Liver (tissue), 9 donors: ENCODE measurements around the gene TPCN1. TPM values are rescaled to one million over a fixed set of nuclear protein-coding genes. Genes with fewer than 3 reads are reported as not detected.

Experiments used
- DNase-seq: peaks from one replicate; pipeline ENCODE4 v3.0.0-alpha.2; 2017; ENCODE audit warnings: low spot score
- H3K27ac ChIP-seq, 2 donors: one replicate each; pipeline ENCODE4 v1.7.0; 2013; ENCODE audit warnings: inconsistent platforms in 2 of 2, low read length in 2 of 2, control low read depth in 1 of 2, low read depth in 1 of 2, mild to moderate bottlenecking in 1 of 2
- H3K27me3 ChIP-seq, 4 donors: one replicate each; pipeline versions ENCODE4 v1.6.1 to v1.7.0; 2013; ENCODE audit warnings: low read length in 3 of 4, inconsistent platforms in 1 of 4, mild to moderate bottlenecking in 1 of 4, moderate library complexity in 1 of 4; ENCODE audit not compliant: control insufficient read depth in 4 of 4, insufficient read depth in 4 of 4
- H3K36me3 ChIP-seq, 4 donors: one replicate each; pipeline versions ENCODE4 v1.6.1 to v1.7.0; 2013; ENCODE audit warnings: low read length in 3 of 4, mild to moderate bottlenecking in 3 of 4, low read depth in 1 of 4, moderate library complexity in 1 of 4; ENCODE audit not compliant: control insufficient read depth in 4 of 4, insufficient read depth in 3 of 4
- H3K4me1 ChIP-seq, 4 donors: one replicate each; pipeline versions ENCODE4 v1.6.1 to v1.7.0; 2013; ENCODE audit warnings: low read length in 3 of 4, mild to moderate bottlenecking in 3 of 4, moderate library complexity in 1 of 4; ENCODE audit not compliant: control insufficient read depth in 4 of 4, insufficient read depth in 4 of 4
- H3K4me3 ChIP-seq, 3 donors: one replicate each; pipeline versions ENCODE4 v1.6.1 to v1.7.0; 2013; ENCODE audit warnings: low read length in 3 of 3, control low read depth in 1 of 3, low read depth in 1 of 3, mild to moderate bottlenecking in 1 of 3
- H3K9ac ChIP-seq, 2 donors: one replicate each; pipeline ENCODE4 v1.7.0; 2013; ENCODE audit warnings: low read length in 2 of 2, mild to moderate bottlenecking in 2 of 2, moderate library complexity in 2 of 2, control low read depth in 1 of 2, low read depth in 1 of 2
- H3K9me3 ChIP-seq, 4 donors: one replicate each; pipeline versions ENCODE4 v1.6.1 to v1.7.0; 2013; ENCODE audit warnings: low read length in 3 of 4; ENCODE audit not compliant: control insufficient read depth in 4 of 4
- FOXA1 ChIP-seq: IDR thresholded peaks from 2 replicates; pipeline ENCODE4 v1.6.1; 2016; ENCODE audit warnings: antibody characterized with exemption
- FOXA2 ChIP-seq: IDR thresholded peaks from 2 replicates; pipeline ENCODE4 v1.6.1; 2016; ENCODE audit warnings: antibody characterized with exemption
- GABPA ChIP-seq, 2 donors: IDR thresholded peaks in 1 of 2; conservative IDR thresholded peaks in 1 of 2; 2 replicates each; pipeline ENCODE4 v1.6.1; 2016; ENCODE audit warnings: antibody characterized with exemption in 2 of 2, mild to moderate bottlenecking in 1 of 2, moderate library complexity in 1 of 2
- HNF4A ChIP-seq, 2 donors: conservative IDR thresholded peaks; 2 replicates each; pipeline ENCODE4 v1.6.1; 2016; ENCODE audit warnings: antibody characterized with exemption in 2 of 2, mild to moderate bottlenecking in 2 of 2
- HNF4G ChIP-seq: IDR thresholded peaks from 2 replicates; pipeline ENCODE4 v1.6.1; 2016; ENCODE audit warnings: antibody characterized with exemption
- JUND ChIP-seq, 2 donors: IDR thresholded peaks; 2 replicates each; pipeline ENCODE4 v1.6.1; 2016; ENCODE audit warnings: antibody characterized with exemption in 2 of 2
- RAD21 ChIP-seq, 2 donors: IDR thresholded peaks; 2 replicates each; pipeline ENCODE4 v1.6.1; 2016; ENCODE audit warnings: antibody characterized with exemption in 2 of 2, mild to moderate bottlenecking in 2 of 2
- SP1 ChIP-seq: IDR thresholded peaks from 2 replicates; pipeline ENCODE4 v1.6.1; 2018; ENCODE audit warnings: antibody characterized with exemption, mild to moderate bottlenecking
- TAF1 ChIP-seq: conservative IDR thresholded peaks from 2 replicates; pipeline ENCODE4 v1.6.1; 2016; ENCODE audit warnings: antibody characterized with exemption, mild to moderate bottlenecking
- YY1 ChIP-seq: IDR thresholded peaks from 2 replicates; pipeline ENCODE4 v1.6.1; 2016; ENCODE audit warnings: antibody characterized with exemption, mild to moderate bottlenecking
- WGBS: extraction: QIAGEN DNeasy Blood & Tissue Kit; methylation state at CpG from one replicate; pipeline ENCODE4 v1.1.7; 2013; 5-methylcytosine and 5-hydroxymethylcytosine counted together
- polyA plus RNA-seq, 2 donors: library from polyadenylated mRNA; stranded (reverse) in 1 of 2; unstranded in 1 of 2; fragments of 200-250 nt in 1 of 2; fragments of >200 nt in 1 of 2; fragmentation: Nextera tagmentation in 1 of 2; extraction: Ambion mirVana in 1 of 2; gene quantifications; one replicate each; pipeline versions ENCODE4 v1.2.1 to v1.2.3, GENCODE V29; 2013 to 2015
- total RNA-seq, 2 donors: library from RNA; depleted of rRNA; stranded (reverse); fragments of >200 nt; gene quantifications; one replicate each; pipeline ENCODE4 v1.2.3, GENCODE V29; 2014
- TF ChIP-seq, protein P1 (sequence below): IDR thresholded peaks from 2 replicates; pipeline ENCODE4 v1.6.1; 2016; ENCODE audit warnings: antibody characterized with exemption, mild to moderate bottlenecking
- TF ChIP-seq, protein P2 (sequence below): IDR thresholded peaks from 2 replicates; pipeline ENCODE4 v1.6.1; 2016; ENCODE audit warnings: antibody characterized with exemption
- TF ChIP-seq, protein P3 (sequence below): IDR thresholded peaks from 2 replicates; pipeline ENCODE4 v1.6.1; 2016; ENCODE audit warnings: antibody characterized with exemption
- TF ChIP-seq, protein P4 (sequence below): fragments of 150-350 bp; IDR thresholded peaks from 2 replicates; pipeline ENCODE4 v1.5.1; 2017; ENCODE audit warnings: improper control_type of control experiment, low read depth, low read length; ENCODE audit not compliant: missing input control
- donor health status: healthy.
- donor health status: healthy.
- donor health status: healthy.
- donor health status: healthy.
- donor health status: healthy.

The TPCN1 gene
- total and polyA plus RNA-seq, 4 donors: 8.6 to 19.2 (median 13.7) TPM

DNA sequence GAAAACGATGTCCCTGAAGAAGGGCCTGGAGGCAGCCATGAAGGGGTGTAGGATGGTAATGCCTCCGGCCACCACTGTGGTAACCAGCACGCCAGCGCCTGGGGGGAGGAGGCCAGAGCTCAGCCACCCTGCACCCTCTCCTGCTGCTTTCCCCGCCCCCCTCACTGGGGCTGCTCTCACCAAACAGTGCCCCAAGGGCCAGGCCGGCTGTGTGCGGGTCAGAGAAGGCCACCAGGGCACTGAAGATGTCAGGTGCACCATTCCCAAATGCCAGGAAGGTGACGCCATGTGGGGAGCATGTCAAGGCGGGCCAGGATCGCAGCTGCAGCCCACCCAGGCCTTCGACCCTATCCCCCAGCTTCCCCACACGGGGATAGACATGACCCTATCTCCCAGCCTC is 99.1 kb downstream of the TPCN1 start:
- Histone ChIP-seq H3K27me3 (no peaks in the 10 kb centered on the region), H3K9me3 (no peaks in the 10 kb centered on the region), H3K4me3 (no peak overlapping the region), H3K27ac (no peak overlapping the region), H3K4me1 (no peaks in the 10 kb centered on the region), H3K9ac (no peak overlapping the region), H3K36me3 (peaks cover 7 to 38% (median 25%) of the 10 kb centered on the region in 4 donors)
- WGBS: 96% methylated on average over 12 of the region's 12 CpGs
- DNase-seq: no peak
- no peak for TF ChIP-seq TAF1
- no peak for TF ChIP-seq GABPA (IDR thresholded peaks at IDR 0.05 in 1 of 2, conservative IDR thresholded peaks at IDR 0.05 in 1 of 2)
- no peak for TF ChIP-seq FOXA1
- TF ChIP-seq, protein P1, sequence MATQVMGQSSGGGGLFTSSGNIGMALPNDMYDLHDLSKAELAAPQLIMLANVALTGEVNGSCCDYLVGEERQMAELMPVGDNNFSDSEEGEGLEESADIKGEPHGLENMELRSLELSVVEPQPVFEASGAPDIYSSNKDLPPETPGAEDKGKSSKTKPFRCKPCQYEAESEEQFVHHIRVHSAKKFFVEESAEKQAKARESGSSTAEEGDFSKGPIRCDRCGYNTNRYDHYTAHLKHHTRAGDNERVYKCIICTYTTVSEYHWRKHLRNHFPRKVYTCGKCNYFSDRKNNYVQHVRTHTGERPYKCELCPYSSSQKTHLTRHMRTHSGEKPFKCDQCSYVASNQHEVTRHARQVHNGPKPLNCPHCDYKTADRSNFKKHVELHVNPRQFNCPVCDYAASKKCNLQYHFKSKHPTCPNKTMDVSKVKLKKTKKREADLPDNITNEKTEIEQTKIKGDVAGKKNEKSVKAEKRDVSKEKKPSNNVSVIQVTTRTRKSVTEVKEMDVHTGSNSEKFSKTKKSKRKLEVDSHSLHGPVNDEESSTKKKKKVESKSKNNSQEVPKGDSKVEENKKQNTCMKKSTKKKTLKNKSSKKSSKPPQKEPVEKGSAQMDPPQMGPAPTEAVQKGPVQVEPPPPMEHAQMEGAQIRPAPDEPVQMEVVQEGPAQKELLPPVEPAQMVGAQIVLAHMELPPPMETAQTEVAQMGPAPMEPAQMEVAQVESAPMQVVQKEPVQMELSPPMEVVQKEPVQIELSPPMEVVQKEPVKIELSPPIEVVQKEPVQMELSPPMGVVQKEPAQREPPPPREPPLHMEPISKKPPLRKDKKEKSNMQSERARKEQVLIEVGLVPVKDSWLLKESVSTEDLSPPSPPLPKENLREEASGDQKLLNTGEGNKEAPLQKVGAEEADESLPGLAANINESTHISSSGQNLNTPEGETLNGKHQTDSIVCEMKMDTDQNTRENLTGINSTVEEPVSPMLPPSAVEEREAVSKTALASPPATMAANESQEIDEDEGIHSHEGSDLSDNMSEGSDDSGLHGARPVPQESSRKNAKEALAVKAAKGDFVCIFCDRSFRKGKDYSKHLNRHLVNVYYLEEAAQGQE: no peak
- TF ChIP-seq, protein P2, sequence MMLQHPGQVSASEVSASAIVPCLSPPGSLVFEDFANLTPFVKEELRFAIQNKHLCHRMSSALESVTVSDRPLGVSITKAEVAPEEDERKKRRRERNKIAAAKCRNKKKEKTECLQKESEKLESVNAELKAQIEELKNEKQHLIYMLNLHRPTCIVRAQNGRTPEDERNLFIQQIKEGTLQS: no peak
- TF ChIP-seq HNF4G: no peak
- TF ChIP-seq SP1: no peak
- no peak for TF ChIP-seq FOXA2
- TF ChIP-seq, protein P3, sequence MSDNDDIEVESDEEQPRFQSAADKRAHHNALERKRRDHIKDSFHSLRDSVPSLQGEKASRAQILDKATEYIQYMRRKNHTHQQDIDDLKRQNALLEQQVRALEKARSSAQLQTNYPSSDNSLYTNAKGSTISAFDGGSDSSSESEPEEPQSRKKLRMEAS: no peak
- TF ChIP-seq, protein P4, sequence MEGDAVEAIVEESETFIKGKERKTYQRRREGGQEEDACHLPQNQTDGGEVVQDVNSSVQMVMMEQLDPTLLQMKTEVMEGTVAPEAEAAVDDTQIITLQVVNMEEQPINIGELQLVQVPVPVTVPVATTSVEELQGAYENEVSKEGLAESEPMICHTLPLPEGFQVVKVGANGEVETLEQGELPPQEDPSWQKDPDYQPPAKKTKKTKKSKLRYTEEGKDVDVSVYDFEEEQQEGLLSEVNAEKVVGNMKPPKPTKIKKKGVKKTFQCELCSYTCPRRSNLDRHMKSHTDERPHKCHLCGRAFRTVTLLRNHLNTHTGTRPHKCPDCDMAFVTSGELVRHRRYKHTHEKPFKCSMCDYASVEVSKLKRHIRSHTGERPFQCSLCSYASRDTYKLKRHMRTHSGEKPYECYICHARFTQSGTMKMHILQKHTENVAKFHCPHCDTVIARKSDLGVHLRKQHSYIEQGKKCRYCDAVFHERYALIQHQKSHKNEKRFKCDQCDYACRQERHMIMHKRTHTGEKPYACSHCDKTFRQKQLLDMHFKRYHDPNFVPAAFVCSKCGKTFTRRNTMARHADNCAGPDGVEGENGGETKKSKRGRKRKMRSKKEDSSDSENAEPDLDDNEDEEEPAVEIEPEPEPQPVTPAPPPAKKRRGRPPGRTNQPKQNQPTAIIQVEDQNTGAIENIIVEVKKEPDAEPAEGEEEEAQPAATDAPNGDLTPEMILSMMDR: no peak
- no peak for TF ChIP-seq YY1

DNA sequence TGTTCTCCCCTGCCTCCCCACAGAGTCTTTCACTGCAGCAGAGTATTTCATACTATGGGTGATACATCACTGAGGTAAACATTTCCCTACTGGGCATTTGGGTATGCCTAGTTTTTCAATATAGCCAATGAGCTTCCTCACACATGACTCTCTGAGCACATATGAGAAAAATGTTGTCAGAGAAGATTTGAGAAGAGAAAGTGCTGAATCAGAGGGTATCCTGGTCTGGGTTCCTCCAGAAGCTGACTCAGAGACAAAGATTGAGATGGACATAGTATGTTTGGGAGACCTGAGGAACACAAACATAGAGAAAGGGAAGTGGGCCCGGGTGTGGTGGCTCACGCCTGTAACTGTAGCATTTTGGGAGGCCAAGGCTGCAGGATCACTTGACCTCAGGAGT is 101.1 kb downstream of the TPCN1 start:
- Histone ChIP-seq H3K4me3 (no peak overlapping the region), H3K27me3 (no peaks in the 10 kb centered on the region), H3K27ac (no peak overlapping the region), H3K4me1 (peaks cover 0 to 5% (median 2%) of the 10 kb centered on the region in 4 donors), H3K9me3 (no peaks in the 10 kb centered on the region), H3K9ac (no peak overlapping the region), H3K36me3 (peaks cover 5 to 27% (median 21%) of the 10 kb centered on the region in 4 donors)
- WGBS: 91% methylated on average over 2 of the region's 2 CpGs
- DNase-seq: no peak
- TF ChIP-seq YY1: no peak
- no peak for TF ChIP-seq SP1
- no peak for TF ChIP-seq TAF1
- TF ChIP-seq HNF4A (conservative IDR thresholded peaks at IDR 0.05): no peak
- no peak for TF ChIP-seq JUND (IDR thresholded peaks at IDR 0.05)
- TF ChIP-seq RAD21 (IDR thresholded peaks at IDR 0.05): no peak
- TF ChIP-seq, protein P2: no peak
- TF ChIP-seq, protein P4: no peak
